ENCODE measurements around the gene EIF3I. TPM values are rescaled to one million over a fixed set of nuclear protein-coding genes. Genes with fewer than 3 reads are reported as not detected.

Gene EIF3I
- total RNA-seq, 4 donors from 2014 or later, result 128 to 189 (median 169) TPM

GRCh38 chr1:32186077-32186476 lies 36.1 kb upstream of the EIF3I start:
- DNase-seq (ENCODE audit: low spot score in 2 of 2), result no peak
- 92 to 98% methylated on average over 2 of the region's 2 CpGs for WGBS, 2 donors
- no peak overlapping the region for H3K4me3 ChIP-seq (ENCODE audit: low read depth, poor library complexity, severe bottlenecking)
- TF ChIP-seq CTCF (IDR thresholded peaks at IDR 0.05), result no peak
- intact Hi-C loops (cut with DNase I; ENCODE audit: low total_unique reads), result no loop called here

- no peak overlapping the region for H3K4me3 ChIP-seq (ENCODE audit: low read depth, poor library complexity, severe bottlenecking)
- DNase-seq (ENCODE audit: low spot score in 2 of 2), result no peak
- intact Hi-C loops (cut with DNase I; ENCODE audit: low total_unique reads), result no loop called here
- WGBS, 2 donors, result 81 to 90% methylated on average over 2 of the region's 2 CpGs
- TF ChIP-seq CTCF (IDR thresholded peaks at IDR 0.05) (no peak), POLR2A (IDR thresholded peaks at IDR 0.05) (no peak)
These were observed 35.7 kb upstream of the EIF3I start for GRCh38 chr1:32186491-32186890.

GRCh38 chr1:32187850-32188249 lies 34.4 kb upstream of the EIF3I start:
- intact Hi-C loops (cut with DNase I; ENCODE audit: low total_unique reads), result no loop called here
- TF ChIP-seq CTCF (IDR thresholded peaks at IDR 0.05) (no peak), POLR2A (IDR thresholded peaks at IDR 0.05) (no peak)
- no peak for DNase-seq (ENCODE audit: low spot score in 2 of 2)
- no peak overlapping the region for H3K4me3 ChIP-seq (ENCODE audit: low read depth, poor library complexity, severe bottlenecking)
- 97 to 99% methylated on average over 9 of the region's 9 CpGs for WGBS, 2 donors

- 80 to 93% methylated on average over 7 to 8 of the region's 8 CpGs for WGBS, 2 donors
- no peak for DNase-seq (ENCODE audit: low spot score in 2 of 2)
- no peak overlapping the region for H3K4me3 ChIP-seq (ENCODE audit: low read depth, poor library complexity, severe bottlenecking)
- intact Hi-C loops (cut with DNase I; ENCODE audit: low total_unique reads), result no loop called here
- TF ChIP-seq CTCF (IDR thresholded peaks at IDR 0.05), result no peak
- no peak for TF ChIP-seq POLR2A (IDR thresholded peaks at IDR 0.05)
These were observed 29.8 kb upstream of the EIF3I start for GRCh38 chr1:32192220-32192948.

GRCh38 chr1:32194984-32195383 lies 27.2 kb upstream of the EIF3I start:
- 95 to 97% methylated on average over 3 to 6 of the region's 6 CpGs for WGBS, 2 donors
- no peak overlapping the region for H3K4me3 ChIP-seq (ENCODE audit: low read depth, poor library complexity, severe bottlenecking)
- intact Hi-C loops (cut with DNase I; ENCODE audit: low total_unique reads), result no loop called here
- TF ChIP-seq CTCF (IDR thresholded peaks at IDR 0.05) (no peak), POLR2A (IDR thresholded peaks at IDR 0.05) (no peak)
- DNase-seq (ENCODE audit: low spot score in 2 of 2), result no peak

GRCh38 chr1:32195531-32195930 lies 26.7 kb upstream of the EIF3I start:
- DNase-seq (ENCODE audit: low spot score in 2 of 2), result no peak
- TF ChIP-seq CTCF (IDR thresholded peaks at IDR 0.05) (no peak), POLR2A (IDR thresholded peaks at IDR 0.05) (no peak)
- intact Hi-C loops (cut with DNase I; ENCODE audit: low total_unique reads), result no loop called here
- no peak overlapping the region for H3K4me3 ChIP-seq (ENCODE audit: low read depth, poor library complexity, severe bottlenecking)
- 79 to 83% methylated on average over 2 to 3 of the region's 3 CpGs for WGBS, 2 donors

All from lower leg skin (tissue), 4 donors.